Parathyroid adenoma (tissue), 2 donors: Measurements from ENCODE around the gene CEP128.

Source experiments
- H2AFZ ChIP-seq: fragments of 300-600 bp; sonication (generic); one replicate; pipeline ENCODE4 v1.7.0; 2017; ENCODE audit warnings: antibody characterized with exemption, mild to moderate bottlenecking
- H3K27ac ChIP-seq: fragments of 300-600 bp; sonication (generic); one replicate; pipeline ENCODE4 v1.7.0; 2017
- H3K27me3 ChIP-seq: fragments of 300-600 bp; sonication (generic); one replicate; pipeline ENCODE4 v1.7.0; 2017; ENCODE audit warnings: low read length; ENCODE audit not compliant: control insufficient read depth, insufficient read depth
- H3K36me3 ChIP-seq: fragments of 300-600 bp; sonication (generic); one replicate; pipeline ENCODE4 v1.7.0; 2017; ENCODE audit warnings: low read length; ENCODE audit not compliant: control insufficient read depth, insufficient read depth
- H3K4me1 ChIP-seq: fragments of 300-600 bp; sonication (generic); one replicate; pipeline ENCODE4 v1.7.0; 2017; ENCODE audit warnings: control low read depth
- H3K4me2 ChIP-seq: fragments of 300-600 bp; sonication (generic); one replicate; pipeline ENCODE4 v1.7.0; 2017; ENCODE audit warnings: low read length
- H3K4me3 ChIP-seq: fragments of 300-600 bp; sonication (generic); one replicate; pipeline ENCODE4 v1.7.0; 2017; ENCODE audit warnings: low read depth, low read length
- H3K79me2 ChIP-seq: fragments of 300-600 bp; sonication (generic); one replicate; pipeline ENCODE4 v1.7.0; 2017; ENCODE audit warnings: control low read depth
- H3K9ac ChIP-seq: fragments of 300-600 bp; sonication (generic); one replicate; pipeline ENCODE4 v1.7.0; 2017; ENCODE audit warnings: mild to moderate bottlenecking
- H3K9me3 ChIP-seq: fragments of 300-600 bp; sonication (generic); one replicate; pipeline ENCODE4 v1.7.0; 2017; ENCODE audit warnings: low read length; ENCODE audit not compliant: control insufficient read depth
- TF ChIP-seq, protein P1 (sequence below): fragments of 300-600 bp; sonication (generic); IDR thresholded peaks from one replicate; pipeline ENCODE4 v1.7.0; 2017; ENCODE audit warnings: antibody characterized with exemption, mild to moderate bottlenecking
- donor health status: primary hyperparathyroidism.

The CEP128 gene

GRCh38 chr14:80494769-80495168 lies 446.8 kb downstream of the CEP128 start:
- no peak overlapping the region for H3K4me2 ChIP-seq
- H3K4me3 ChIP-seq: no peak overlapping the region
- H3K79me2 ChIP-seq: no peaks in the 10 kb centered on the region
- H3K9ac ChIP-seq: no peak overlapping the region
- no peak overlapping the region for H2AFZ ChIP-seq
- no peaks in the 10 kb centered on the region for H3K27me3 ChIP-seq
- no peaks in the 10 kb centered on the region for H3K9me3 ChIP-seq
- no peaks in the 10 kb centered on the region for H3K4me1 ChIP-seq
- TF ChIP-seq, protein P1, sequence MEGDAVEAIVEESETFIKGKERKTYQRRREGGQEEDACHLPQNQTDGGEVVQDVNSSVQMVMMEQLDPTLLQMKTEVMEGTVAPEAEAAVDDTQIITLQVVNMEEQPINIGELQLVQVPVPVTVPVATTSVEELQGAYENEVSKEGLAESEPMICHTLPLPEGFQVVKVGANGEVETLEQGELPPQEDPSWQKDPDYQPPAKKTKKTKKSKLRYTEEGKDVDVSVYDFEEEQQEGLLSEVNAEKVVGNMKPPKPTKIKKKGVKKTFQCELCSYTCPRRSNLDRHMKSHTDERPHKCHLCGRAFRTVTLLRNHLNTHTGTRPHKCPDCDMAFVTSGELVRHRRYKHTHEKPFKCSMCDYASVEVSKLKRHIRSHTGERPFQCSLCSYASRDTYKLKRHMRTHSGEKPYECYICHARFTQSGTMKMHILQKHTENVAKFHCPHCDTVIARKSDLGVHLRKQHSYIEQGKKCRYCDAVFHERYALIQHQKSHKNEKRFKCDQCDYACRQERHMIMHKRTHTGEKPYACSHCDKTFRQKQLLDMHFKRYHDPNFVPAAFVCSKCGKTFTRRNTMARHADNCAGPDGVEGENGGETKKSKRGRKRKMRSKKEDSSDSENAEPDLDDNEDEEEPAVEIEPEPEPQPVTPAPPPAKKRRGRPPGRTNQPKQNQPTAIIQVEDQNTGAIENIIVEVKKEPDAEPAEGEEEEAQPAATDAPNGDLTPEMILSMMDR: no peak
- H3K36me3 ChIP-seq: no peaks in the 10 kb centered on the region
- H3K27ac ChIP-seq: no peak overlapping the region

GRCh38 chr14:80493620-80494019 lies 447.9 kb downstream of the CEP128 start:
- Histone ChIP-seq H3K36me3 (no peaks in the 10 kb centered on the region), H3K27ac (no peak overlapping the region), H3K4me2 (no peak overlapping the region), H3K9ac (no peak overlapping the region), H3K9me3 (no peaks in the 10 kb centered on the region), H3K4me3 (no peak overlapping the region), H3K4me1 (no peaks in the 10 kb centered on the region), H2AFZ (no peak overlapping the region), H3K79me2 (no peaks in the 10 kb centered on the region), H3K27me3 (no peaks in the 10 kb centered on the region)
- TF ChIP-seq, protein P1: no peak

GRCh38 chr14:80491650-80492049 lies 449.9 kb downstream of the CEP128 start:
- H3K79me2 ChIP-seq: no peaks in the 10 kb centered on the region

GRCh38 chr14:80491131-80491530 lies 450.4 kb downstream of the CEP128 start:
- Histone ChIP-seq H3K79me2 (no peaks in the 10 kb centered on the region), H3K4me1 (no peaks in the 10 kb centered on the region), H3K27ac (no peak overlapping the region), H2AFZ (no peak overlapping the region), H3K9ac (no peak overlapping the region), H3K36me3 (no peaks in the 10 kb centered on the region), H3K4me2 (no peak overlapping the region), H3K9me3 (no peaks in the 10 kb centered on the region), H3K27me3 (no peaks in the 10 kb centered on the region), H3K4me3 (no peak overlapping the region)
- TF ChIP-seq, protein P1: no peak

More at GRCh38 chr14:80491650-80492049, 449.9 kb downstream of the CEP128 start:
- Histone ChIP-seq H2AFZ (no peak overlapping the region), H3K4me3 (no peak overlapping the region), H3K9ac (no peak overlapping the region), H3K4me1 (no peaks in the 10 kb centered on the region), H3K27me3 (no peaks in the 10 kb centered on the region), H3K9me3 (no peaks in the 10 kb centered on the region), H3K36me3 (no peaks in the 10 kb centered on the region), H3K4me2 (no peak overlapping the region), H3K27ac (no peak overlapping the region)
- TF ChIP-seq, protein P1: no peak

- Histone ChIP-seq H2AFZ (no peak overlapping the region), H3K27ac (no peak overlapping the region), H3K79me2 (no peaks in the 10 kb centered on the region), H3K9ac (no peak overlapping the region), H3K4me3 (no peak overlapping the region), H3K27me3 (no peaks in the 10 kb centered on the region), H3K9me3 (no peaks in the 10 kb centered on the region), H3K36me3 (no peaks in the 10 kb centered on the region), H3K4me1 (no peaks in the 10 kb centered on the region), H3K4me2 (no peak overlapping the region)
- TF ChIP-seq, protein P1: no peak
Observed at GRCh38 chr14:80489513-80489912, 452.0 kb downstream of the CEP128 start.
